NCI-H1417 treated with DMSO at 0.1 percent for 48 hours (cell line): ENCODE results near the gene MANSC4.

Source experiments
- DNase-seq: peaks from one replicate; lab custom pipeline; 2025; lab: John Stamatoyannopoulos, UW

Gene MANSC4

GRCh38 chr12:27779920-27780611 lies at the start of gene MANSC4, which contains the start of gene KLHL42:
TSS of gene MANSC4 (minus strand) at chr12:27780236. CDS start at chr12:27771276, 8,960 bp downstream.
TSS of gene KLHL42 (plus strand) at chr12:27780233. CDS start at chr12:27780331, 98 bp downstream.
- DNase-seq, result peak; percentile 45

GRCh38 chr12:27828196-27828595 lies 48.2 kb upstream of the MANSC4 start:
- DNase-seq, result no peak

- DNase-seq, result no peak
Observed at GRCh38 chr12:27826076-27826475, 46.0 kb upstream of the MANSC4 start.

- no peak for DNase-seq
Observed at GRCh38 chr12:27824126-27824842, 44.2 kb upstream of the MANSC4 start.

GRCh38 chr12:27823038-27823437 lies 43.0 kb upstream of the MANSC4 start:
- no peak for DNase-seq

- DNase-seq, result no peak
Observed at GRCh38 chr12:27822076-27822712, 42.2 kb upstream of the MANSC4 start.

- DNase-seq, result no peak
Observed at GRCh38 chr12:27821259-27821973, 41.4 kb upstream of the MANSC4 start.

GRCh38 chr12:27820564-27820963 lies 40.5 kb upstream of the MANSC4 start:
- no peak for DNase-seq

- DNase-seq, result peak; percentile 43
Observed at GRCh38 chr12:27818401-27818918, 38.4 kb upstream of the MANSC4 start.

GRCh38 chr12:27817766-27818165 lies 37.7 kb upstream of the MANSC4 start:
- no peak for DNase-seq

GRCh38 chr12:27814851-27815591 lies 35.0 kb upstream of the MANSC4 start:
- DNase-seq, result no peak

GRCh38 chr12:27814411-27814810 lies 34.4 kb upstream of the MANSC4 start:
- DNase-seq, result no peak

GRCh38 chr12:27812502-27812901 lies 32.5 kb upstream of the MANSC4 start:
- no peak for DNase-seq

- DNase-seq, result no peak
Observed at GRCh38 chr12:27810756-27811155, 30.7 kb upstream of the MANSC4 start.

- DNase-seq, result no peak
Observed at GRCh38 chr12:27808841-27809240, 28.8 kb upstream of the MANSC4 start.

- no peak for DNase-seq
Observed at GRCh38 chr12:27807063-27807703, 27.1 kb upstream of the MANSC4 start.

GRCh38 chr12:27806259-27806658 lies 26.2 kb upstream of the MANSC4 start:
- DNase-seq, result no peak

- no peak for DNase-seq
Observed at GRCh38 chr12:27805238-27805637, 25.2 kb upstream of the MANSC4 start.

- no peak for DNase-seq
Observed at GRCh38 chr12:27802936-27803335, 22.9 kb upstream of the MANSC4 start.

GRCh38 chr12:27802511-27802910 lies 22.5 kb upstream of the MANSC4 start:
- DNase-seq, result no peak

- DNase-seq, result no peak
Observed at GRCh38 chr12:27801630-27802029, 21.6 kb upstream of the MANSC4 start.
